SH-SY5Y (cell line): ENCODE results near the gene DPCD.

Experiments
- GATA2 ChIP-seq: IDR thresholded peaks from 2 replicates; pipeline ENCODE4 v1.6.1; 2011; ENCODE audit warnings: mild to moderate bottlenecking, low read depth, low read length
- GATA3 ChIP-seq: IDR thresholded peaks from 2 replicates; pipeline ENCODE4 v1.6.1; 2011; ENCODE audit warnings: low read depth, mild to moderate bottlenecking, low read length, moderate library complexity

- TF ChIP-seq GATA2 = no peak
- no peak for TF ChIP-seq GATA3
Measured at GRCh38 chr10:101611096-101611905, 23.2 kb downstream of the DPCD start.
